ENCODE data around the gene TMEM132D.

TMEM132D gene

GRCh38 chr12:129873111-129873832 is 30.6 kb downstream of the TMEM132D start:
- DNase-seq: no peak

- no peak for DNase-seq
Measured at GRCh38 chr12:129871991-129872972, 31.5 kb downstream of the TMEM132D start.

- no peak for DNase-seq
Measured at GRCh38 chr12:129870796-129871195, 33.0 kb downstream of the TMEM132D start.

DNA sequence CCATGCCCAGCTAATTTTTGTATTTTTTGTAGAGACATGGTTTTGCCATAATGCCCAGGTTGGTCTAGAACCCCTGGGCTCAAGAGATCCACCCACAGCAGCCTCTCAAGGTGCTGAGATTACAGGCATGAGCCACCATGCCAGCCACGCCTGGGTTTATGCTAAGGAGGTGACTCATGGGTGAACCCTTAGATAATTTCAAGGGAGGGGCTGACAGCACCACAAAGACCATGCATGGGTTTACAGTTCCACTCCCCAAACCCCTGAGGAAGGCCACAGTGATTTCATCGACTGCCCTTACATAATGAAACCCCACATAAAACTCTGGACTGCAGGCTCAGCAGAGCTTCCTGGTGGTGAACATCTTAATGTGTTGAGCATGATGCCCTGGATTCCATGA is 33.7 kb downstream of the TMEM132D start:
- DNase-seq: no peak

- no peak for DNase-seq
Measured at GRCh38 chr12:129868575-129868974, 35.2 kb downstream of the TMEM132D start.

GRCh38 chr12:129863938-129864337 is 39.9 kb downstream of the TMEM132D start:
- no peak for DNase-seq

DNA sequence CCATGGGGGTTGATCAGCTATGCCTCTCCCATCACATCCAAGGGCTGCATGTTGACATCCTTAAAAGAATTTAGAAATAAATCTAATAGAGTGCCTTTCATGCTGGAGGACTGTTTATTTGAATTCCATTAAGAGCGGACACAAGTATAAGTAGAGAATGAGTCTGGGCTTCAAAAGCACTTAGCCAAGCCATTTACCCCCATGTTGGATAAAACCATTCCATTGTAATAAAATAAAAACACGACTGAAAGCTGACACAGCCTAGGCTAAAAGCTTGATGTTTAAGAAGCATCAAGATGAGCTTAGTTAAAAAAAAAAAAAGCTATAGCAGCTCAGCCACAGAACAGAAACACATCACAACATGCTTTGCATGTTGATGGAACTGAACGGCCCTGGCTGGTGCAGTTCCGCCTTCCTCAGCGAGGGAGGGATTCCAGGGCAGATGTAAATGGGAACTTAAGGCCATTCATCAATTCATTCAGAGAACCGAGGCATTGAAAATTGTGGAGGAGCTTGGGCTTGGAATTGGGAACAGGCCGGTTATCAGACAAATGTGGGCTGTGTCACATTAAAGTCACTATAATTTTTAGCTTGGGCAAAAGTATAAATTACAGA is 41.2 kb downstream of the TMEM132D start:
- DNase-seq: no peak

- no peak for DNase-seq
Measured at GRCh38 chr12:129861951-129862350, 41.9 kb downstream of the TMEM132D start.

DNA sequence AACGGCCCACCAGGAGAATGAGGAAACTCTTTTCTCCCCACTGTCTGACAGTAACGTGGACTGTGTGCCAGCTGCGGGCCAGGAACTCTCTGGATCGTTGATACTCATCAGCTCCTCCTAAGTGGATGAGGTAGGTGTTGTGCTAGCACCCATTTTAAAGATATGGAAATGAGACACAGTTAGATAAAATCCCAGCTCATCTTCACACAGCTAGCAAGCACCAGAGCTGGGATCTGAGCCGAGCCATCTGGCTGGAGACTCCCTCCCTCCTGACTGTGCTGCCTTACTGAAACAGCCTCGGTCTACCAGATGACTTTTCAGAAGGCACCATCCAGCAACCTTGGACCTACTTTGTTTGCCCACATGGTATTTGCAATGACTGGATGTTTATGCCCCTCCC is 49.2 kb downstream of the TMEM132D start:
- no peak for DNase-seq

- no peak for DNase-seq
Measured at GRCh38 chr12:129851296-129851695, 52.5 kb downstream of the TMEM132D start.

DNA sequence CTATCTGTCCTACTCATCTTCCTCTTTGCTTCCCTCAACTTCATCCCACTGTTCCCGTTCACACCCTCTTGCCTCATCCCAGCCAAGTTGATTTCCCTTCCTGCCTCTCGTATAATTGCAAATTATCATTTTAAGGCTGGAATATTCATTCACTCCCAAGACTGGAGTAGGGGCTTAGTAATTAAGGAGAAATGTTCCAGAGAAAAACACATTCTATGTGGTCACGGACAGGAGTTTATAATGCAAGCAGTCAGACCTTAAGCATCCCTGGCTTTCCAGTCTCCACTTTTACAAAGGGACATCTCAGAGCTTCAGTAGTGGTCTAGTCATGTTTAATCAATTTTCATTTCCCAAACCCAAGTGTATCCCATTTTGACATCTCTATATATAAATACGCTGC is 54.9 kb downstream of the TMEM132D start:
- DNase-seq: no peak

DNA sequence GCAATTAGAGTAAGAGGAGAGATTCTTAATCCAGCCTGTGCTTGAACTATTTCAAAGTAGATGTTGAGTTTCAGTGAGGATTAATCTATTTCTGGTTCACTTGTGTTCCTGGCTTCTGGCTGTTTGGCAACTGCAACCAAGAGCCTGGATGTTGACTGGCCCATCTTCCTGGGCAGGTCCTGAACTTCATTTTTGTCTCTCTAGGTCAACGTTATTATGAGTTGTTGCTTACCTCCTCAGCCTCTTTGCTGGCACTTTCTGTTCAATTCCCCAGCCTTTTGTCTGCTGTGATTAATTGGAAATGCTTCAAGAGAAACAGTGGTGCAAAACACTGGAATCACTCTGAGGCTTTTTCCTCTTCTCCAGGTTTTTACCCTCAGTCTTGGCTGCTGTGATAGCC is 56.8 kb downstream of the TMEM132D start:
- DNase-seq: no peak

DNA sequence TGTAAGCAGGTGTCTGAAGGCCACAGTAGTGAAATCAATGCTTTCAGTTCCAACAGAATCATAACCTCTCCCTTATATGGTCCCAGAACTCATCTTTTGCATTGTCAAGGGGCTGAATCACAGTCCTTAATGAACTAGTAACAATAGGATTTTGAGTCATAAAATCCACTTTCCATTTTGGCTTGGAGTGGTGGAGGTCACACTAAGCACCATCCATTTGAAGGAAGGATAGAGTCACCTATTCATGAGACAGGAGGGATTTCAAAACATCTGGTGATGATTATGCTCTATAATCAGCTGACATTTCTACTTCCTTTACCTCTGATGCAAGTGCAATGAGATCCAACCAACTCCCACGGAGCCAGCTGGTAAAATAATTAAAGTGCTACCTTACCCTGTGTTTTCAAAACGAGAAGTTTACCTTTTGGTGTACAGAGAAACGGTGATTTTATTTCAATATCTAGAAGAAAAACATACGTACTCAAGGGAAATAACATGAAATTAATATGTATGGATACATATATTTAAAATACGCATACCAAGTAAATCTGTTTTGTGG is 59.1 kb downstream of the TMEM132D start:
- no peak for DNase-seq

GRCh38 chr12:129841251-129841650 is 62.6 kb downstream of the TMEM132D start:
- no peak for DNase-seq

GRCh38 chr12:129840145-129840884 is 63.5 kb downstream of the TMEM132D start:
- DNase-seq: no peak

DNA sequence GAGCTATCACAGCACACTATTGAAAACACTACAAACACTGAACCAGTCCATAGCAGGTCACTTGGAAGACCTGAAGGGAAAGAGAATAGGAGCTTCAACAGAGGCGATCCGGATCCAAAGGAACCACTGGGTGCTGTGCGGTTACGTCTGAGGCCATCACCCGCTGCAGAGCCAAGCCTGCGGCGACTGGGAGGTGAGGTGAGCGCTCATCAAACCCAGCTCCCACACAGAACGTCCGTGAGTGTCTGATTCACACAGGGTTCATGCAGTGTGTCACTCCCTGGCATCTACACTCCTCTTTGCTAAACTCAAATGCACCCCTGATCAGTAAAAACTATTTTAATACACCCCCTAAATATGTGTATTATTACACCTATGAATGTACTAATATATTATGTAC is 64.1 kb downstream of the TMEM132D start:
- no peak for DNase-seq

- DNase-seq: no peak
Measured at GRCh38 chr12:129831294-129831693, 72.5 kb downstream of the TMEM132D start.

DNA sequence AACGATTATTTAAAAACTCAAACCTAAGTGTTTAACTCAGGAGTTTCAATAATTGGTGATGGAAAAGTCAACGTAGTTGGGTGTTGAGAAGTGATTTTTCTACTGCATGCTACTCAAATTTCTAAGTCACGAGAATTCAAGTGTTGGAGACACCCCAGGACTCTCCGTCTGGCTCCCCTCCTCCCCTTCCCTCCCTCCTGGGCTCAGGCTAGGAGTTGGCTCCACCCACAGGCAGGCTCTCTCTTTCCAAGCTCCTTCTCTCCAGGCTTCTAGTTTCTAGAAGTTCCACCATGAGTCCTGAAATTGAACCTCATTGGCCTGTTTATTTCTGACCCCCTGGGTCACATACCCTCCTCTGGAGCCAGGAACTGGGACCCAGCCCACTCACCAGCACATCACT is 73.0 kb downstream of the TMEM132D start:
- no peak for DNase-seq

- DNase-seq: no peak
Measured at GRCh38 chr12:129827866-129828384, 75.9 kb downstream of the TMEM132D start.

DNA sequence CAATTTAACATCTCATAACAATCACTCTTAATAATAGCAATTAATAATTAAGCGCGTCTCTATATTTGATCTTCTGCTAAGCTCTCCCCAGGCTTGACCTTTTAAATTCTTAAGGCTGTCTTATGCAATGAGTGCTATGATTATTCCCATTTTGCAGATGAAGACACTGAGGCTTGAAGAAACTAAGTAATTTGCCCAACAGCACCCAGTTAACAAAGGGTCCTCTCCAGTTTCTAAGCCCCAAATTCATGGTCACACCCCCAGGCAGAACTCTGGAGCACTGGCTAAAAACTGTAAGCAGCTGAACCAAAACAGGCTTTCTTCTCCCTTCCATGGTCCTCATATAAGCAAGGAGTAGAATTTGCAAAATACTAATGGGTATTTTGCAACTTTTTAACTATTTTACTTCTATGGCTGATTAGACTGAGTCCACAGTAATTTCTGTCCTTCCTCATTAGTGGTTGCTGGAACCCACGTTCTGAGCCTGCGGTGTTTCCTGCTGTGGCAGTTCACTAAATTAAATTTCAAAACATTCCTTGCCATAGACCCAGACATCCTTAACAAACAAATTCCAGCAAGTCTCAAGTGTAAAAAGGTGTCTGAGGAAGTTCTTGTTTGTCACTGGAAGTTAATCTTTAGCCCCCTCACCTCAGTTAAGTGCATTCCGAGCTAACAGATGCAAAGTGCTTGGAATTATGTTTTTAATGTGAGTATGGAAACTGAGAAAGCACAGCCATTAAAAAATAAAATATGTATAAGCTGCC is 76.5 kb downstream of the TMEM132D start:
- no peak for DNase-seq

DNA sequence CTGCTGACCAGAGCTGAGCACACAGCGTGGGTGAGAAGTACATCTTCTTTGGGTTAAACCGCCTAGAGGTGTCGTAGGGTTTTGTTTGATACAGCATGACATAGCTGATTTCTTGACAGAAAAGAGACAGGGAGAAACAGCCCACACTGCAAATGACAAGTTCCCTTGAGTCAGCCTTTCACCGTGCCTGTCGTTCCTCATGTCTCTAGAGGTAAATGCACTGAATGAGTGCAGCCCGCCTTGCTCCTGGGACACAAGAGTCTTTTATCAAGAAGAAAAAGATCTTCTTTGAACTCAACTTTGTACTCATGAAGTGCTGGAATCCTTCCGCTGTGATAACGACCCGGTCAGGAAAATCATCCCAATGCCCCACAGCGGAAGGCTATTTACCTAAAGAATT is 77.6 kb downstream of the TMEM132D start:
- no peak for DNase-seq
